T-helper 2 cell treated with Interferon-gamma antibody and Interleukin-4, amounts not matched to agents 5 μg/mL and 100 μg/mL, for 36 hours (primary cell): ENCODE measurements around the gene EXO1.

Experiments used
- DNase-seq: peaks from one replicate; pipeline ENCODE4 v3.0.0; 2021; ENCODE audit warnings: low spot score
- H3K27ac Mint-ChIP-seq: one replicate; pipeline ENCODE4 v1.8.0; 2021; ENCODE audit warnings: mild to moderate bottlenecking, mixed read lengths
- H3K27me3 Mint-ChIP-seq: one replicate; pipeline ENCODE4 v1.8.0; 2021; ENCODE audit warnings: low read depth, mixed read lengths
- H3K36me3 Mint-ChIP-seq: one replicate; pipeline ENCODE4 v1.8.0; 2021; ENCODE audit warnings: low read depth, mixed read lengths
- H3K4me1 Mint-ChIP-seq: one replicate; pipeline ENCODE4 v1.8.0; 2021; ENCODE audit warnings: low read depth, mixed read lengths
- H3K4me3 Mint-ChIP-seq: one replicate; pipeline ENCODE4 v1.8.0; 2022; ENCODE audit warnings: mild to moderate bottlenecking, moderate library complexity, mixed read lengths
- H3K9me3 Mint-ChIP-seq: one replicate; pipeline ENCODE4 v1.8.0; 2021; ENCODE audit warnings: mixed read lengths

EXO1 gene

GRCh38 chr1:241934201-241934848, 86.3 kb downstream of the EXO1 start:
- no peak for DNase-seq
- H3K27me3 Mint-ChIP-seq = peaks cover 3% of the 10 kb centered on the region
- H3K4me3 Mint-ChIP-seq = no peak overlapping the region
- no peaks in the 10 kb centered on the region for H3K9me3 Mint-ChIP-seq
- peaks cover 1% of the 10 kb centered on the region for H3K4me1 Mint-ChIP-seq
- no peak overlapping the region for H3K27ac Mint-ChIP-seq
- H3K36me3 Mint-ChIP-seq = no peaks in the 10 kb centered on the region

- Mint-ChIP-seq H3K4me1 (peaks cover 1% of the 10 kb centered on the region), H3K36me3 (no peaks in the 10 kb centered on the region), H3K27me3 (peaks cover 3% of the 10 kb centered on the region), H3K4me3 (no peak overlapping the region), H3K27ac (no peak overlapping the region), H3K9me3 (no peaks in the 10 kb centered on the region)
- no peak for DNase-seq
These were observed 86.9 kb downstream of the EXO1 start for GRCh38 chr1:241934866-241935265.
